Hepatocyte (in vitro differentiated cells): ENCODE data around the gene EIF3L. TPM values are rescaled to one million over a fixed set of nuclear protein-coding genes. Genes with fewer than 3 reads are reported as not detected.

Experiments
- DNase-seq: peaks from one replicate; pipeline ENCODE4 v3.0.0-alpha.2; 2016; ENCODE audit warnings: low spot score
- H2AFZ ChIP-seq: fragments of 200-600 bp; sonication (generic); 2 replicates; pipeline ENCODE4 v1.6.0; 2016; ENCODE audit warnings: antibody characterized with exemption, mild to moderate bottlenecking
- H3K27ac ChIP-seq: fragments of 200-600 bp; sonication (generic); 2 replicates; pipeline ENCODE4 v1.5.1; 2016; ENCODE audit warnings: mild to moderate bottlenecking
- H3K27me3 ChIP-seq: fragments of 200-600 bp; sonication (generic); 2 replicates; pipeline ENCODE4 v1.6.1; 2016
- H3K36me3 ChIP-seq: fragments of 200-600 bp; sonication (generic); replicated peaks from 2 replicates; pipeline ENCODE4 v1.5.1; 2016; ENCODE audit warnings: low read depth; ENCODE audit not compliant: insufficient read depth
- H3K4me1 ChIP-seq: fragments of 200-600 bp; sonication (generic); 2 replicates; pipeline ENCODE4 v1.5.1; 2016; ENCODE audit warnings: mild to moderate bottlenecking, moderate library complexity; ENCODE audit not compliant: insufficient read depth
- H3K4me2 ChIP-seq: fragments of 200-600 bp; sonication (generic); 2 replicates; pipeline ENCODE4 v1.6.0; 2016
- H3K4me3 ChIP-seq: fragments of 200-600 bp; sonication (generic); 2 replicates; pipeline ENCODE4 v1.5.1; 2016; ENCODE audit warnings: mild to moderate bottlenecking
- H3K79me2 ChIP-seq: fragments of 200-600 bp; sonication (generic); 2 replicates; pipeline ENCODE4 v1.6.0; 2017; ENCODE audit warnings: mild to moderate bottlenecking
- H3K9me2 ChIP-seq: fragments of 200-600 bp; sonication (generic); replicated peaks from 2 replicates; pipeline ENCODE4 v1.6.0; 2017; ENCODE audit warnings: mild to moderate bottlenecking; ENCODE audit not compliant: insufficient read depth
- H3K9me3 ChIP-seq: fragments of 200-600 bp; sonication (generic); 2 replicates; pipeline ENCODE4 v1.5.1; 2016; ENCODE audit warnings: low read depth, mild to moderate bottlenecking
- H4K20me1 ChIP-seq: fragments of 200-600 bp; sonication (generic); 2 replicates; pipeline ENCODE4 v1.6.0; 2016; ENCODE audit warnings: mild to moderate bottlenecking; ENCODE audit not compliant: insufficient read depth, poor library complexity, severe bottlenecking
- EZH2 ChIP-seq: fragments of 200-600 bp; sonication (generic); IDR thresholded peaks from 2 replicates; pipeline ENCODE4 v1.6.1; 2016; ENCODE audit warnings: antibody characterized with exemption, mild to moderate bottlenecking, borderline replicate concordance
- EZH2phosphoT487 ChIP-seq: fragments of 200-600 bp; sonication (generic); IDR thresholded peaks from one replicate; pipeline ENCODE4 v1.6.1; 2018; ENCODE audit warnings: antibody characterized with exemption, mild to moderate bottlenecking, low read depth, moderate library complexity; ENCODE audit not compliant: unreplicated experiment, severe bottlenecking
- WGBS: methylation state at CpG from one replicate; pipeline ENCODE4 v1.1.6; 2016; ENCODE audit warnings: low lambda C conversion rate; ENCODE audit errors: missing lambda C conversion rate; 5-methylcytosine and 5-hydroxymethylcytosine counted together
- polyA plus RNA-seq: library from polyadenylated mRNA; unstranded; fragments of >200 nt; fragmentation: Nextera tagmentation; extraction: Ambion mirVana; gene quantifications from 2 replicates; pipeline ENCODE4 v1.2.1, GENCODE V29; 2016
- total RNA-seq: library from RNA; depleted of rRNA; stranded (reverse); fragments of >200 nt; gene quantifications from 2 replicates; pipeline ENCODE4 v1.2.3, GENCODE V29; 2014
- TF ChIP-seq, protein P1 (sequence below): fragments of 200-600 bp; sonication (generic); IDR thresholded peaks from 2 replicates; pipeline ENCODE4 v1.5.1; 2016; ENCODE audit warnings: antibody characterized with exemption, mild to moderate bottlenecking; ENCODE audit not compliant: poor library complexity

EIF3L gene
- total and polyA plus RNA-seq, 2 experiments from 2014 or later, result 172 to 365 TPM

DNA sequence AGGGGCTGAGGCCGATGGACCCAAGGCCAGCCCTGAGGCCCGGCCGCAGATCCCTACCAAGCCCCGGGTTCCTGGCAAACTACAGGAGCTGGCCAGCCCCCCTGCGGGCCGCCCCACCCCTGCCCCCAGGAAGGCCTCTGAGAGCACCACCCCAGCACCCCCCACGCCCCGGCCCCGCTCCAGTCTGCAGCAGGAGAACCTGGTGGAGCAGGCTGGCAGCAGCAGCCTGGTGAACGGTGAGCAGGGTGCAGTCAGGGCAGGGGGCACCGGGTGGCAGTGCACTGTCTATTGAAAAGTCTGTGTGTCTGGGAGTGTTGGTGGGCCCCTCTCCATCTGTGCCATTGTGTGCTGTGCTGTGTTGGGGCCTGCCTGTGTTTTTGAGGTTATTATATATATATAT lies 73.0 kb downstream of the EIF3L start:
- no peak overlapping the region for H2AFZ ChIP-seq
- TF ChIP-seq EZH2, result no peak
- TF ChIP-seq EZH2phosphoT487, result no peak
- TF ChIP-seq, protein P1, sequence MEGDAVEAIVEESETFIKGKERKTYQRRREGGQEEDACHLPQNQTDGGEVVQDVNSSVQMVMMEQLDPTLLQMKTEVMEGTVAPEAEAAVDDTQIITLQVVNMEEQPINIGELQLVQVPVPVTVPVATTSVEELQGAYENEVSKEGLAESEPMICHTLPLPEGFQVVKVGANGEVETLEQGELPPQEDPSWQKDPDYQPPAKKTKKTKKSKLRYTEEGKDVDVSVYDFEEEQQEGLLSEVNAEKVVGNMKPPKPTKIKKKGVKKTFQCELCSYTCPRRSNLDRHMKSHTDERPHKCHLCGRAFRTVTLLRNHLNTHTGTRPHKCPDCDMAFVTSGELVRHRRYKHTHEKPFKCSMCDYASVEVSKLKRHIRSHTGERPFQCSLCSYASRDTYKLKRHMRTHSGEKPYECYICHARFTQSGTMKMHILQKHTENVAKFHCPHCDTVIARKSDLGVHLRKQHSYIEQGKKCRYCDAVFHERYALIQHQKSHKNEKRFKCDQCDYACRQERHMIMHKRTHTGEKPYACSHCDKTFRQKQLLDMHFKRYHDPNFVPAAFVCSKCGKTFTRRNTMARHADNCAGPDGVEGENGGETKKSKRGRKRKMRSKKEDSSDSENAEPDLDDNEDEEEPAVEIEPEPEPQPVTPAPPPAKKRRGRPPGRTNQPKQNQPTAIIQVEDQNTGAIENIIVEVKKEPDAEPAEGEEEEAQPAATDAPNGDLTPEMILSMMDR, result no peak
- 98% methylated on average over 6 of the region's 11 CpGs for WGBS
- H3K4me3 ChIP-seq, result no peak overlapping the region
- H3K27ac ChIP-seq, result no peak overlapping the region
- no peaks in the 10 kb centered on the region for H3K27me3 ChIP-seq
- H3K9me3 ChIP-seq, result no peaks in the 10 kb centered on the region
- no peak for DNase-seq
- H3K79me2 ChIP-seq, result no peaks in the 10 kb centered on the region
- H3K9me2 ChIP-seq, result no peaks in the 10 kb centered on the region
- no peaks in the 10 kb centered on the region for H3K36me3 ChIP-seq
- no peak overlapping the region for H3K4me2 ChIP-seq
- H3K4me1 ChIP-seq, result no peaks in the 10 kb centered on the region
- H4K20me1 ChIP-seq, result no peaks in the 10 kb centered on the region

DNA sequence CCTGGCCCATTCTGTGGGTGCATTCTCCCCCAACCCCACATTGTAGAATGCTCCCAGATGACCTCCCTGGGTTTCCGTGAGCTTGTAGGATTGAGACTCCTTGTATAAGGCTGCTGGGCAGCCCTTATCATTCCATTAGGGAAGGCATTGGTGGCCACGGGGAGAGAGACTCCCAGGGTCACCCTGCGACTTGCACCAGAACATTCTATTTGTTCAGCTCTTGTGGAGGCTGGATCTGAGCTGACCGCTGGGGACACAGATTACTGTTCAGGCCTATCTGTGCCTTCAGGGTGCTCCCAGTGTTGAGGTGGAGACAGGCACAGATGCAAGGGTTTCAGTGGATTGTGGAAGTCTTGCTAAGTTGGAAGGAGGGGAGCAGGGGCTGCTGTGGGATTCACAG lies 74.7 kb downstream of the EIF3L start:
- no peaks in the 10 kb centered on the region for H3K36me3 ChIP-seq
- H3K9me2 ChIP-seq, result no peaks in the 10 kb centered on the region
- no peak overlapping the region for H2AFZ ChIP-seq
- DNase-seq, result no peak
- TF ChIP-seq, protein P1, result no peak
- no peak for TF ChIP-seq EZH2phosphoT487
- TF ChIP-seq EZH2, result no peak
- H3K79me2 ChIP-seq, result no peaks in the 10 kb centered on the region
- H3K4me1 ChIP-seq, result no peaks in the 10 kb centered on the region
- H4K20me1 ChIP-seq, result no peaks in the 10 kb centered on the region
- no peak overlapping the region for H3K27ac ChIP-seq
- no peak overlapping the region for H3K4me3 ChIP-seq
- H3K4me2 ChIP-seq, result no peak overlapping the region
- WGBS, result 77% methylated on average over 4 of the region's 4 CpGs
- H3K9me3 ChIP-seq, result no peaks in the 10 kb centered on the region
- no peaks in the 10 kb centered on the region for H3K27me3 ChIP-seq

DNA sequence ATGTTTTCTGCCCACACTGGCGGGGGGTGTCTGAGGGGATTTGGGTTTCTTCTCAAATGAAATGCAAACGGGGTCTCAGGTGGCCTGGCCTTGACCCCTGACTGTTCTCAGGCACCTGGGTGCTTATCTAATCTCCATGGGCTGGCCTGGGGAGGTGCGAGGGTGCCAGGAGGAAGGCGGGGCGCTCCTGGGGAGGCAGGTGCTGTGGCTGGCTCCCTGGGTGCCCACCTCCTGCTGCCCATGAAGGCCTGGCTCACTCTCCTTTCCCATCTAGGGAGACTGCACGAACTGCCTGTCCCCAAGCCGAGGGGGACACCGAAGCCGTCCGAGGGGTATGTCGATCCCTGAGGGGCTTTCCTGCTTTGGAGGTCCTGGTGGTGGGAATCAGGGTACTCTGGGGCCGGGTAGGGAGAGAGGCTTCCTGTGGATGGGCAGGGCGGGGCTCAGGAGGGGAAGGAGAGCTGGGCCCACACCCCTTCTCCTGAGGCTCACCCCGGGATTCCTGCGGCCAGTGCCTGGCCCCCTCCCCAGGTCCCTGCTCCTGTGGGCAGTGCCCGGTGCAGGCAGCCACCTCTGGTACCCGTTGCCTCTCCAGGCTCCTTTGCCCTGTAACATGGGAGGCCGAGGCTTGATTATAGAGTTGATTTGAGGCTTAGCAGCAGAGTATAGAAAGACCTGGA lies 75.3 kb downstream of the EIF3L start:
- DNase-seq, result no peak
- Histone ChIP-seq H3K4me1 (no peaks in the 10 kb centered on the region), H3K4me3 (no peak overlapping the region), H3K9me2 (no peaks in the 10 kb centered on the region), H2AFZ (no peak overlapping the region), H3K36me3 (no peaks in the 10 kb centered on the region), H4K20me1 (no peaks in the 10 kb centered on the region), H3K9me3 (no peaks in the 10 kb centered on the region), H3K27ac (no peak overlapping the region), H3K27me3 (no peaks in the 10 kb centered on the region), H3K4me2 (no peak overlapping the region), H3K79me2 (no peaks in the 10 kb centered on the region)
- TF ChIP-seq, protein P1, result no peak
- TF ChIP-seq EZH2phosphoT487, result no peak
- TF ChIP-seq EZH2, result no peak
- 94% methylated on average over 18 of the region's 18 CpGs for WGBS
